ENCODE data around the gene PDE4C.

PDE4C gene

GRCh38 chr19:18224525-18225354 is 1.5 kb downstream of the PDE4C start:
- peak overlapping the region; percentile 2 to 57 for H3K27ac ChIP-seq
- H3K4me1 ChIP-seq: peaks cover 0 to 39% (median 31%) of the 10 kb centered on the region in 4 donors
- no peaks in the 10 kb centered on the region for H3K36me3 ChIP-seq
- no peaks in the 10 kb centered on the region for H3K9me3 ChIP-seq
- intact Hi-C loops (cut with DNase I; ENCODE audit: low total_unique reads): no loop called here
- H3K27me3 ChIP-seq: peaks cover 0 to 75% of the 10 kb centered on the region in 2 donors
- peak; percentile 98 to 99 for DNase-seq
- no peak for TF ChIP-seq CTCF (IDR thresholded peaks at IDR 0.05)
- H3K4me3 ChIP-seq: peak overlapping the region; percentile 40 to 43

- Histone ChIP-seq H3K27me3 (peaks cover 0 to 68% of the 10 kb centered on the region in 2 donors), H3K9me3 (no peaks in the 10 kb centered on the region), H3K36me3 (no peaks in the 10 kb centered on the region), H3K4me3 (peak overlapping the region; percentile 40 to 43), H3K4me1 (peaks cover 0 to 39% (median 31%) of the 10 kb centered on the region in 4 donors), H3K27ac (peak overlapping the region in 1 of 2 donors; percentile 42)
- intact Hi-C loops (cut with DNase I; ENCODE audit: low total_unique reads): no loop called here
- peak in 1 of 2 donors; percentile 25 for DNase-seq
- TF ChIP-seq CTCF (IDR thresholded peaks at IDR 0.05): no peak
These were observed 2.2 kb downstream of the PDE4C start for GRCh38 chr19:18223860-18224524.

- TF ChIP-seq CTCF (IDR thresholded peaks at IDR 0.05): no peak
- no peak overlapping the region for H3K27ac ChIP-seq
- no peaks in the 10 kb centered on the region for H3K9me3 ChIP-seq
- no peak overlapping the region for H3K4me3 ChIP-seq
- peaks cover 0 to 26% (median 24%) of the 10 kb centered on the region in 4 donors for H3K4me1 ChIP-seq
- no peaks in the 10 kb centered on the region for H3K36me3 ChIP-seq
- intact Hi-C loops (cut with DNase I; ENCODE audit: low total_unique reads): no loop called here
- peaks cover 0 to 52% of the 10 kb centered on the region in 2 donors for H3K27me3 ChIP-seq
- no peak for DNase-seq
These were observed 4.2 kb downstream of the PDE4C start for GRCh38 chr19:18221815-18222725.

- no peak for TF ChIP-seq CTCF (IDR thresholded peaks at IDR 0.05)
- H3K4me3 ChIP-seq: no peak overlapping the region
These were observed 5.5 kb downstream of the PDE4C start for GRCh38 chr19:18220632-18221275.

More at GRCh38 chr19:18220632-18221275, 5.5 kb downstream of the PDE4C start:
- intact Hi-C loops (cut with DNase I; ENCODE audit: low total_unique reads): no loop called here
- DNase-seq: no peak
- peaks cover 0 to 18% (median 17%) of the 10 kb centered on the region in 4 donors for H3K4me1 ChIP-seq
- no peak overlapping the region for H3K27ac ChIP-seq
- peaks cover 0 to 39% of the 10 kb centered on the region in 2 donors for H3K27me3 ChIP-seq
- no peaks in the 10 kb centered on the region for H3K9me3 ChIP-seq
- H3K36me3 ChIP-seq: no peaks in the 10 kb centered on the region

Measured in tibial artery (tissue), 4 donors.